Measurements from ENCODE around the gene OSBP.
"Not testable (repeated sequence)": the region's sequence is repeated elsewhere in the genome, so short reads cannot be mapped to it uniquely, and the experiment has no call there.

Gene OSBP

GRCh38 chr11:59552844-59553243, 62.7 kb downstream of the OSBP start:
- DNase-seq: no peak

- no peak for DNase-seq
Observed at GRCh38 chr11:59551659-59552521, 63.7 kb downstream of the OSBP start.

DNA sequence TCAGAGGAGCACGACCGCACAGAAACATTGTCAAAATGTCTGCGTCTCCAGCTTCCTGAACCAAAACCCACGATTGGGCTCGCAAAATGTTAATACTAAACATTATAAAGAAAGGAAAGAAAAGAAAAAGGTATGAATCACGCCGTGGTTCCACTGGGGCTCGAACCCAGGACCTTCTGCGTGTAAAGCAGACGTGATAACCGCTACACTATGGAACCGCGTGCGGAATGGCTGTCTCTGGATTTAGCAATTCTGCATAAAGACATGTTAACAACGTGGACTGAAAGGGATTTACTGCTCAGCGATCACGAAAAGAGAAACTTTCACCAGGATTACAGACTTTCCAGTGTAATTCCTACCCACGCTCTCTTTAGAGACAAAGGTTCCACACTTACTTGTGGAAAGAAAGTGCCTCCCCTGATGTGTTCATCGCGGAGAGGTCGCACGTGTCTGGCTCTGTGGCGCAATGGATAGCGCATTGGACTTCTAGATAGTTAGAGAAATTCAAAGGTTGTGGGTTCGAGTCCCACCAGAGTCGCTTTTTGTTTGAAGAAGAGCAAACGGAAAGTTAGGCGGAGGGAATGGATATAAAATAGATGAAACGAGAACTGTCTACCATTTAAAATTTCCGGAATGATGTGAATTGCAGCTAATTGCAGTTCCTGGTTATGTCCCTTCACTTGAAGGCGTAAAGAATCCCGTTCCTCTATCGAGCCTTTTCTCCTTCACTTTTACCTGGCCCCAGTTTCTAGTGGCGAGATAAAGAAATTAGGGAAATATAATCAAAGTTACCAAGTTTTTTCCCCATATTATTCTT, 64.5 kb downstream of the OSBP start:
- DNase-seq: peak; percentile 80

DNA sequence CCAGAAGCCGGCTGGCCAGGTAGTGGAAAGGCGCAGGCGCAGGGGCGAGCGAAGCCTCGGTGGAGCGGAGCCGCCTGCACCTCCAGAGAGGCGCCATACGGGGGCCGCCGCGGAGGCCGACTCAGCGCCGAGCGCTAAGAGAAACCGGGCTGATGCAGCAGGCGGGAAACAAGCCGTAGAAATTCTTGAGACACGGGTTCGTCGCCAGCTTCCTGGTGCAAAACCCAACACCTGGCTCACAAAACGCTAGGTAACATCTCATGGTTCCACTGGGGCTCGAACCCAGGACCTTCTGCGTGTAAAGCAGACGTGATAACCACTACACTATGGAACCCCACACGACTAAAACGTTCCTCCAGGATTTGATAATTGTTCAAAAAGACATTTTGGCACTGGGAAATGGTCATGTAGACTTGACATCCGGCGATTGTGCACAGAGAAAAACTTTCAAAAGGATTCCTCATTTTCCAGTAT, 65.2 kb downstream of the OSBP start:
- DNase-seq: peak; percentile 85

GRCh38 chr11:59548309-59548656, 67.3 kb downstream of the OSBP start:
- no peak for DNase-seq

- not testable (repeated sequence) for DNase-seq
Observed at GRCh38 chr11:59547605-59548308, 67.8 kb downstream of the OSBP start.

- DNase-seq: no peak
Observed at GRCh38 chr11:59545179-59546020, 70.2 kb downstream of the OSBP start.

DNA sequence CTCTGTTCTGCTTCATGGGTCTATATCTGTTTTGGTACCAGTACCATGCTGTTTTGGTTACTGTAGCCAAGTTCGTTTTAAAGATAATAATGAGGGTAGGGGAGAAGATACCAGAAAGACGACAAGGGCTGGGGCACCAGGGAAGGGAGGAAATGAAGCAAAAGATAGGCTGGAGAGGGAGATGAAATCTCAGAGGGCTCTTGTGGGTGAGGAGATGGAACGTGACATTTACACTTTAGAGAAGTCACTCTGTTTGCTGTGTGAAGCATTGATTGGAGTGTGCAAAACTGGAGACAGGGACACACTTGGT, 70.8 kb downstream of the OSBP start:
- DNase-seq: no peak

GRCh38 chr11:59543713-59544112, 71.9 kb downstream of the OSBP start:
- DNase-seq: not testable (repeated sequence)

- DNase-seq: no peak
Observed at GRCh38 chr11:59542142-59542810, 73.3 kb downstream of the OSBP start.

DNA sequence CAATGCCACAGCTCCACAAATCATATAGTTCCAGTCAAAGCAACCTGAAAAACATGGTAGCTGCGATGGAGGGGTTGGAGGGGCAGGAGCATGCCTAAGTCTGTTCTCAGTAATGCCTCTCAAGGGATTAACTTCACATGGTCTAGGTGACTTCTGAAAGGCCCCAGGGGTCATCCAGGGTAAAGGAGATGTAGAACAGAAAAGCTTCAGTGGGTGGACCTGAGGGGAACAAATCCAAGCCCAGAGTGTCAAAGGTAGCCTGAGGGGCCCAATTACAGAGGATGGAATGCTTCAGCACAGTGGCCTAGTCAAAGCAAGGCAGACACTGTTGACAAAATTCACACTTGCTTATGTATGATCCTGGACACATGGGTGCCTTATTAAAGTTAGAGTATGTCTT, 80.9 kb downstream of the OSBP start:
- DNase-seq: no peak

GRCh38 chr11:59532620-59533019, 83.0 kb downstream of the OSBP start:
- no peak for DNase-seq

DNA sequence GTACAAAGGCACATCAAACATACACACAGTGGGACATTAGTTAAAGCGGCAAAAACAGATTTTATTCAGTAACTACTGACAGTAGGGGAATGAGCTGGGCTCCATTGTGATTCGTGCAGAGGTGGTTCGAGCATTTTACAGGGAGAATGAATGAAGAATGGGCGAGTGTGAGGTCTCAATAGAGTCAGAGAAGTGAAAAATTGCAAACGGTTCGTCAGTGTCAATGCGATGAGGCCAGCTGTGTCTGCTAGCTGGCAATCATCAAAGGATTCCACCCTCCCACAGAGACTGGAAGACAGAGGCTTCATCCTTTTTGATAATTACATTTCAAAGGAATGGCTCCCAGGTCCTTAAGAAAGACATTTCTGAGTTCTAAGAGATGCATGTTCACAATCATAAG, 86.9 kb downstream of the OSBP start:
- no peak for DNase-seq

All from activated T-cell treated with anti-CD3 and anti-CD28 coated beads, Interleukin-2, amount 50 U/mL, for 1 hour (primary cell).